Prostate gland (tissue), 2 donors: Measurements from ENCODE around the gene TAPBP. TPM values are rescaled to one million over a fixed set of nuclear protein-coding genes. Genes with fewer than 3 reads are reported as not detected.
"Not testable (repeated sequence)": the region's sequence is repeated elsewhere in the genome, so short reads cannot be mapped to it uniquely, and the experiment has no call there.

Experiments used
- DNase-seq: peaks from one replicate; pipeline ENCODE4 v3.0.0-alpha.2; 2019; ENCODE audit warnings: low spot score
- H3K27ac ChIP-seq, 2 donors: fragments of 200-600 bp; sonication (generic); 2 replicates each; pipeline ENCODE4 v1.5.1; 2017 to 2019
- H3K27me3 ChIP-seq: fragments of 200-600 bp; sonication (generic); replicated peaks from 2 replicates; pipeline ENCODE4 v1.5.1; 2019; ENCODE audit not compliant: insufficient read depth
- H3K36me3 ChIP-seq, 2 donors: fragments of 200-600 bp; sonication (generic); 1 replicate in 1 of 2; 2 replicates in 1 of 2; pipeline versions ENCODE4 v1.5.1 to v1.8.1; 2017 to 2019
- H3K4me1 ChIP-seq: fragments of 200-600 bp; sonication (generic); replicated peaks from 2 replicates; pipeline ENCODE4 v1.5.1; 2019
- H3K4me3 ChIP-seq, 2 donors: fragments of 200-600 bp; sonication (generic); 2 replicates each; pipeline ENCODE4 v1.5.1; 2017 to 2019
- H3K9me3 ChIP-seq: fragments of 200-600 bp; sonication (generic); 2 replicates; pipeline ENCODE4 v1.5.1; 2017
- POLR2A ChIP-seq: fragments of 450-650 bp; IDR thresholded peaks from one replicate; pipeline ENCODE4 v1.6.1; 2016; ENCODE audit warnings: antibody characterized with exemption, mild to moderate bottlenecking
- POLR2AphosphoS5 ChIP-seq: sonication (generic); formaldehyde crosslinking; IDR thresholded peaks from one replicate; pipeline ENCODE4 v1.6.1; 2017; ENCODE audit warnings: antibody characterized with exemption
- WGBS: methylation state at CpG from one replicate; pipeline ENCODE4 v1.1.5; 2018; 5-methylcytosine and 5-hydroxymethylcytosine counted together
- intact Hi-C: fragments of 100-400 bp; cut with DNase I; formaldehyde crosslinking; loops from one replicate; pipeline ENCODE4 v1.14.2; 2022
- total RNA-seq, 2 donors: library from RNA; depleted of rRNA; stranded (reverse); fragments of >200 nt; gene quantifications; one replicate each; pipeline ENCODE4 v1.1.0, GENCODE V29; 2016
- TF ChIP-seq, protein P1 (sequence below), 4 experiments: fragments of 200-600 bp in 2 of 4; fragments of 450-650 bp in 2 of 4; sonication (generic) in 2 of 4; IDR thresholded peaks; 1 replicate in 3 of 4; 2 replicates in 1 of 4; pipeline ENCODE4 v1.5.1; 2016 to 2019; ENCODE audit warnings: antibody characterized with exemption in 4 of 4, mild to moderate bottlenecking in 2 of 4, moderate library complexity in 2 of 4

Gene TAPBP
- total RNA-seq, 2 donors from 2014 or later, result 190 to 192 TPM

DNA sequence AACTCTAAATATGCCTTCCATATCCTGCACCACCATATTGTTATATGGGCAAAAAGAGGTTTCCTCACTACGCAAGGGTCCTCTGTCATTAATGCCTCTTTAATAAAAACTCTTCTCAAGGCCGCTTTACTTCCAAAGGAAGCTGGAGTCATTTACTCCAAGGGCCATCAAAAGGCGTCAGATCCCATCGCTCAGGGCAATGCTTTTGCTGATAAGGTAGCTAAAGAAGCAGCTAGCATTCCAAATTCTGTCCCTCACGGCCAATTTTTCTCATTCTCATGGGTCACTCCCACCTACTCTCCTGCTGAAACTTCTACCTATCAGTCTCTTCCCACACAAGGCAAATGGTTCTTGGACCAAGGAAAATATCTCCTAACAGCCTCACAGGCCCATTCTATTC lies 33.9 kb upstream of the TAPBP start:
- no peaks in the 10 kb centered on the region for H3K4me1 ChIP-seq
- H3K27ac ChIP-seq, result no peak overlapping the region
- no peaks in the 10 kb centered on the region for H3K36me3 ChIP-seq
- intact Hi-C loops, result no loop called here
- no peak for TF ChIP-seq POLR2AphosphoS5
- TF ChIP-seq, protein P1, sequence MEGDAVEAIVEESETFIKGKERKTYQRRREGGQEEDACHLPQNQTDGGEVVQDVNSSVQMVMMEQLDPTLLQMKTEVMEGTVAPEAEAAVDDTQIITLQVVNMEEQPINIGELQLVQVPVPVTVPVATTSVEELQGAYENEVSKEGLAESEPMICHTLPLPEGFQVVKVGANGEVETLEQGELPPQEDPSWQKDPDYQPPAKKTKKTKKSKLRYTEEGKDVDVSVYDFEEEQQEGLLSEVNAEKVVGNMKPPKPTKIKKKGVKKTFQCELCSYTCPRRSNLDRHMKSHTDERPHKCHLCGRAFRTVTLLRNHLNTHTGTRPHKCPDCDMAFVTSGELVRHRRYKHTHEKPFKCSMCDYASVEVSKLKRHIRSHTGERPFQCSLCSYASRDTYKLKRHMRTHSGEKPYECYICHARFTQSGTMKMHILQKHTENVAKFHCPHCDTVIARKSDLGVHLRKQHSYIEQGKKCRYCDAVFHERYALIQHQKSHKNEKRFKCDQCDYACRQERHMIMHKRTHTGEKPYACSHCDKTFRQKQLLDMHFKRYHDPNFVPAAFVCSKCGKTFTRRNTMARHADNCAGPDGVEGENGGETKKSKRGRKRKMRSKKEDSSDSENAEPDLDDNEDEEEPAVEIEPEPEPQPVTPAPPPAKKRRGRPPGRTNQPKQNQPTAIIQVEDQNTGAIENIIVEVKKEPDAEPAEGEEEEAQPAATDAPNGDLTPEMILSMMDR (IDR thresholded peaks at IDR 0.05), result no peak
- DNase-seq, result no peak
- no peaks in the 10 kb centered on the region for H3K27me3 ChIP-seq
- H3K9me3 ChIP-seq, result no peaks in the 10 kb centered on the region
- 97% methylated on average over 5 of the region's 5 CpGs for WGBS
- no peak overlapping the region for H3K4me3 ChIP-seq

DNA sequence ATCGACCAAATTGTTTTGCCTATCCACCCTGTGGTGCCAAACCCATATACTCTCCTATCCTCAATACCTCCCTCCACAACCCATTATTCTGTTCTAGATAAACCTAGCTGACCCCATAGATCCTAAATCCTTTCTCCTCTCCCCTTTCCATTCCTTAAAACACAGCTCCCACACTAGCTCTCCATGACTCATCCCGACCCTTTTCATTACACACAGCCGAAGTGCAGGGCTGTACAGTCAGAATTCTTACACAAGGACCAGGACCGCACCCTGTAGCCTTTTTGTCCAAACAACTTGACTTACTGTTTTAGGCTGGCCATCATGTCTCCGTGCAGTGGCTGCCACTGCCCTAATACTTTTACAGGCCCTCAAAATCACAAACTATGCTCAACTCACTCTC lies 33.1 kb upstream of the TAPBP start:
- H3K27ac ChIP-seq, H3K36me3 ChIP-seq, intact Hi-C loops, H3K27me3 ChIP-seq, H3K4me3 ChIP-seq, H3K4me1 ChIP-seq, H3K9me3 ChIP-seq, DNase-seq: not testable (repeated sequence)
- 88% methylated on average over 5 of the region's 5 CpGs for WGBS

DNA sequence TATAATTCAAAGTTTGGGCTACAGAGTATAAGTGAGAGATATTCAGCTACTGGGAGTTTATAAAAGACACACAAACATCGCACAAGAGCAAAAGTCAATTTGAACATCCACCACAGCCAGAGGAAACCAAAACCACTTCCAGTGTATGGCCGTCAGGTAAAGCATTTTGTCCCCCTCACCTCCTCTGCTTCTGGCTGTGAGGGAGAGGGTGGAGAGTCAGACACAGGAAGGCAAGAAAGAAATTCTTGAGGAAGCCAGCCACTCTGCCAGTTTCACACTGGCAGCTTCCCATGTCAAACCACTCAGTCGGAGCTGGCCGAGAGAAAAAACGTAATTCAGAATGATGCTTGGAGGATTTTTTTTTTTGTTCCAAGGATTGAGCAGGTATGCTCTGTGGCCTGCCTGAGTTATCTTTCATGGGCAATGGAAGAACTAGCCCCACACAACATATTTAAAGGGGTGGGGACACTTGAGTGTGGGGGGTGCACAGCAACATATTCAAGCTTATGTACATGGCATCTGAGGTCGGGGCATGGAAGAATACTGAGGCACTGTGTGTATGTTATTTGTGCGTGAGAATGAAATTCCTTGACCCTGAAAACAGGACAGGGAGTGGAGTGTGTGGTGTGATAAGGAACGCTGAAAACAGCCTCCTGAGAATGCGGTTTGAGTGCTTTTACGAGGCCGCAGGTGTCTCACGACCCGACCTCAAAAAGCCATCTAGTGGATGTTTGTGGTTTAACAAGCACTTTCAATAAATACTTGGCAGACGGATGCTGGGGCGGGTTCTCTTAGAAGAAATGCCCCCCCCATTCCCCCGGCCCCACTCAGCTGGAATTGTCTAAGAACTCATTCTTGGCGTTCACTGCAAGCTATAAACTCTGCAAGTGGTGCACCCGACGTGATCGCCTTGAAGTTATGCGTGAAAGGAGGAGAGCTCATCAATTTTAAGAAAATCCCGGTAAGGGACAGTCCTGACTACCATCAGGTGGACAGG lies 31.1 kb upstream of the TAPBP start:
- Histone ChIP-seq H3K4me3 (no peak overlapping the region), H3K36me3 (no peaks in the 10 kb centered on the region), H3K4me1 (no peaks in the 10 kb centered on the region), H3K9me3 (no peaks in the 10 kb centered on the region), H3K27ac (peak overlapping the region in 1 of 2 donors; percentile 45), H3K27me3 (no peaks in the 10 kb centered on the region)
- DNase-seq, result peak; percentile 77
- TF ChIP-seq POLR2A (no peak), POLR2AphosphoS5 (peak; percentile 76)
- TF ChIP-seq, protein P1 (IDR thresholded peaks at IDR 0.05), result peak; percentile 14 to 72 (median 47)
- intact Hi-C loops, result no loop called here
- WGBS, result 10% methylated on average over 22 of the region's 22 CpGs

DNA sequence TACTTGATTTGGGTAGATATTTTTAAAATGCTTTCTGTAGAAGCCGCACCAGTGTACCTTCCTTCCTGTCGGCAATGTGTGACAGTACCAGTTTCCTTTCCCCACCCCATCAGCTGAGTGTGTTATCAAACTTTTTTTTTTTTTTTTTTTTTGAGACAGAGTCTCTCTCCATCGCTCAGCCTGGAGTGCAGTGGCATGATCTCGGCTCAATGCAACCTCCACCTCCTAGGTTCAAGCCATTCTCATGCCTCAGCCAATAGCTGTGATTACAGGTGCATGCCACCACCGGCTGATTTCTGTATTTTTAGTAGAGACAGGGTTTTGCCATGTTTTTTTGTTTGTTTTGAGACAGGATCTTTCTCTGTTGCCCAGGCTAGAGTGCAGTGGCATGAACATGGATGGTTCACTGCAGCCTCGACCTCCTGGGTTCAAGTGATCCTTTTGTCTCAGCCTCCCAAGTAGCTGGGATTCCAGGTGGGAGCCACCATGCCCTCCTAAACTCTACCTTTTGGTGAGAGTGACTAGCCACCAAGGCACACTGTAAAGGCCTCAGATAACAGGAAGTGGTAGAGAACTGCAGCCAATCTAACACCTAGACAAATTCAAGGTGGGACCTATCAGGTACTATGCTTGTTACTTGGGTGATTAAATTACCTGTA lies 30.2 kb upstream of the TAPBP start:
- 76% methylated on average over 6 of the region's 6 CpGs for WGBS
- TF ChIP-seq POLR2AphosphoS5 (no peak), POLR2A (no peak)
- TF ChIP-seq, protein P1 (IDR thresholded peaks at IDR 0.05), result no peak
- Histone ChIP-seq H3K9me3 (no peaks in the 10 kb centered on the region), H3K36me3 (no peaks in the 10 kb centered on the region), H3K27me3 (no peaks in the 10 kb centered on the region), H3K4me3 (no peak overlapping the region), H3K27ac (no peak overlapping the region), H3K4me1 (no peaks in the 10 kb centered on the region)
- no peak for DNase-seq
- intact Hi-C loops, result no loop called here

- intact Hi-C loops, result not testable (repeated sequence)
- 97% methylated on average over 7 of the region's 7 CpGs for WGBS
Measured at GRCh38 chr6:33343606-33343952, 29.7 kb upstream of the TAPBP start.

More at GRCh38 chr6:33343606-33343952, 29.7 kb upstream of the TAPBP start:
- not testable (repeated sequence) for DNase-seq, H3K9me3 ChIP-seq, H3K36me3 ChIP-seq, H3K4me1 ChIP-seq, H3K27ac ChIP-seq, H3K4me3 ChIP-seq, H3K27me3 ChIP-seq
